Astrocyte of the spinal cord (primary cell): ENCODE measurements around the gene KIF26A.

Experiments
- DNase-seq: peaks from one replicate; pipeline ENCODE4 v3.0.0; 2011; ENCODE audit warnings: low read depth, low spot score
- H3K4me3 ChIP-seq: 2 replicates; pipeline ENCODE4 v1.5.1; 2011; ENCODE audit warnings: low read depth, mild to moderate bottlenecking, low read length, moderate library complexity
- in situ Hi-C: cut with HindIII; loops from 2 replicates; pipeline ENCODE4 v1.10.0; 2017; ENCODE audit warnings: low sequenced_read_pairs
- TF ChIP-seq, protein P1 (sequence below): IDR thresholded peaks from 2 replicates; pipeline ENCODE4 v1.5.1; 2012; ENCODE audit warnings: low read depth, mild to moderate bottlenecking, low read length, inconsistent platforms

Gene KIF26A

DNA sequence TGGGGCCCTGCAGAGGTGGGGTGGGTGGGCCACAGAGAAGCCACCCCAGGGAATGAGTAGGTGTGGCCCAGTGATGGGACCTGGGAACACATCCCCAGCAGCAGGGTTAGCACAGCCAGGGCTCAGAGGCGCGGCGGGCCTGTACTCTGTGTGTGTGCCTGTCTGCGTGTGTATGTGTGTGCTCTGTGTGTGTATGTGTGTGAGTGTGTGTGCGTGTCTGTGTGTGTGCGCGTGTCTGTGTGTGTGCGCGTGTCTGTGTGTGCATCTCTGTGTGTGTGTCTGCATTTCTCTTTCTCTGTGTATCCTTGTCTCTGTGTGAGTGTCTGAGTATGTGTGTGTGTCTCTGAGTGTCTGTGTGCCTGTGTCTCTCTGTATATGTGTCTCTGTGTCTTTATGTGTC, 26.1 kb downstream of the KIF26A start:
- in situ Hi-C loops = no loop called here
- no peak for DNase-seq
- no peak overlapping the region for H3K4me3 ChIP-seq
- TF ChIP-seq, protein P1, sequence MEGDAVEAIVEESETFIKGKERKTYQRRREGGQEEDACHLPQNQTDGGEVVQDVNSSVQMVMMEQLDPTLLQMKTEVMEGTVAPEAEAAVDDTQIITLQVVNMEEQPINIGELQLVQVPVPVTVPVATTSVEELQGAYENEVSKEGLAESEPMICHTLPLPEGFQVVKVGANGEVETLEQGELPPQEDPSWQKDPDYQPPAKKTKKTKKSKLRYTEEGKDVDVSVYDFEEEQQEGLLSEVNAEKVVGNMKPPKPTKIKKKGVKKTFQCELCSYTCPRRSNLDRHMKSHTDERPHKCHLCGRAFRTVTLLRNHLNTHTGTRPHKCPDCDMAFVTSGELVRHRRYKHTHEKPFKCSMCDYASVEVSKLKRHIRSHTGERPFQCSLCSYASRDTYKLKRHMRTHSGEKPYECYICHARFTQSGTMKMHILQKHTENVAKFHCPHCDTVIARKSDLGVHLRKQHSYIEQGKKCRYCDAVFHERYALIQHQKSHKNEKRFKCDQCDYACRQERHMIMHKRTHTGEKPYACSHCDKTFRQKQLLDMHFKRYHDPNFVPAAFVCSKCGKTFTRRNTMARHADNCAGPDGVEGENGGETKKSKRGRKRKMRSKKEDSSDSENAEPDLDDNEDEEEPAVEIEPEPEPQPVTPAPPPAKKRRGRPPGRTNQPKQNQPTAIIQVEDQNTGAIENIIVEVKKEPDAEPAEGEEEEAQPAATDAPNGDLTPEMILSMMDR = no peak

DNA sequence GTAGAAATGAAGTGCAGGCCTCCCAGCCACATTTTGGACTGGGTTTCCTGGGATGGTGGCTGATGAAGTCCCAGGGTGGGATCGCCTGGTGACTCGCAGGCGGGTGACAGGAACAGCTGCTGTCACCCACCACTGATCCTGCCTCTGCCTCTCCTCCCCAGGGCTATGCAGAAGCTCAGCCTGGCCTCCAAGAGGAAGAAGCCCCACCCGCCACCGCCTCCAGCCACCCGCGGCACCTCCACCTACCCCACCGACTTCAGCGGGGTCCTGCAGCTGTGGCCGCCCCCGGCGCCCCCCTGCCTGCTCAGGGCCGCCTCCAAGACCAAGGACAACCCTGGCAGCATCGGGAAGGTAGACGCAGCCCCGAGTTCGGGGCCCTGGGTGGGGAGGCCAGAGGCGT, 28.3 kb downstream of the KIF26A start:
- TF ChIP-seq, protein P1 = no peak
- in situ Hi-C loops = no loop called here

DNA sequence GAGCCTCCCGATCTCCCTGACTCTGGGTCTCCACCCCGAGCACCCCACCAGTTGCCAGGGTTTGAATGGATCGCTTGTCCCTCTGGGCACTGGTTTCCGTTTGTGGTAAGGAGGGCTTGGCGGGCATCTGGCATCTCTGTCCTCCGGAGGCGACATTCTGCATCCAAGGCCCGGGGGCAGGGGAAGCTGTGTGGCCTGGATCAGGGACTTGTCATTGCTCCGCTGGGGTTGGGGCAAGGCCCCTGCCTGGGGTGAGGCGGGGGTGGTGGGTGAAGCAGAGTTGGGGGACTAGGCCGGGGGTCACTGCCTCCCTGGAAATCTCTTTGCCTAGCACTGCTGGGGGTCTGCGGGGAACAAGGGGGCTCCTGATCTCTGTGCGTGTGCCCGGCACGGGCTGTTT, 30.2 kb downstream of the KIF26A start:
- in situ Hi-C loops = no loop called here
- DNase-seq = no peak
- TF ChIP-seq, protein P1 = no peak
- H3K4me3 ChIP-seq = no peak overlapping the region

More for the DNA sequence above, 28.3 kb downstream of the KIF26A start:
- DNase-seq = no peak
- no peak overlapping the region for H3K4me3 ChIP-seq

DNA sequence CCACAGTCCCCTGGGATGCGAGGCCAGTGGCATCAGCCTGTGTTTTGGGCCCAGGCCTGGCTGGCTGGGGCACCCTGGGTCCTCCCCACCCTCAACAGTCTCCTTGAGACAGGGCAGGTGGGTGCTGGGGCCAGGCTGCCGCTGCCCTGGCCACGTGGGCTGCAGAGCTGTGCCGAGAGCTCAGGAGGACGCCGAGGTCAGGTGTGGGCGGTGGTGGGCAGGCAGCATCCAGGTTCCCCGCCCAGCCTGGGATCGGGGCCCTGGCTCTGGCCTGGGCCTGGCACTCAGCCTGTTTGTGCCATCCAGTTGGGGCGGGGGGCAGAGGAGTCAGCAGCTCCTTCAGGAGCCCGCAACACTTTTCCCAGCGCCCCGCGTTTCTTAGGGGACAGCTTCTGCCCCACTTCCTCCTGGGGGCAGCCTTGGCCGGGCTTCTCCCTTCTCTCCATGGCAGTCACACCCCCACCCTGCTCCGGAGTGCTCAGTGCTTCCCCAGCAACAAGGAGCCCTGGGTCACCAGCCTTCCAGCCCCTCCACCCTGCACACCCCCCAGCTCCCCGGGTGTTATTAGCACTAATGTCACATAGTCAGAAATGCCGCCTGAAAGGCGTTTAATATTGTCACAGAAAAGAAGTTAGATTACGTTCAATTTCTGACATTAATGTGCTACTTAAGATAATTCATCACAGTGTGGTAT, 30.8 kb downstream of the KIF26A start:
- no peak for DNase-seq
- TF ChIP-seq, protein P1 = no peak
- H3K4me3 ChIP-seq = no peak overlapping the region
- in situ Hi-C loops = no loop called here

DNA sequence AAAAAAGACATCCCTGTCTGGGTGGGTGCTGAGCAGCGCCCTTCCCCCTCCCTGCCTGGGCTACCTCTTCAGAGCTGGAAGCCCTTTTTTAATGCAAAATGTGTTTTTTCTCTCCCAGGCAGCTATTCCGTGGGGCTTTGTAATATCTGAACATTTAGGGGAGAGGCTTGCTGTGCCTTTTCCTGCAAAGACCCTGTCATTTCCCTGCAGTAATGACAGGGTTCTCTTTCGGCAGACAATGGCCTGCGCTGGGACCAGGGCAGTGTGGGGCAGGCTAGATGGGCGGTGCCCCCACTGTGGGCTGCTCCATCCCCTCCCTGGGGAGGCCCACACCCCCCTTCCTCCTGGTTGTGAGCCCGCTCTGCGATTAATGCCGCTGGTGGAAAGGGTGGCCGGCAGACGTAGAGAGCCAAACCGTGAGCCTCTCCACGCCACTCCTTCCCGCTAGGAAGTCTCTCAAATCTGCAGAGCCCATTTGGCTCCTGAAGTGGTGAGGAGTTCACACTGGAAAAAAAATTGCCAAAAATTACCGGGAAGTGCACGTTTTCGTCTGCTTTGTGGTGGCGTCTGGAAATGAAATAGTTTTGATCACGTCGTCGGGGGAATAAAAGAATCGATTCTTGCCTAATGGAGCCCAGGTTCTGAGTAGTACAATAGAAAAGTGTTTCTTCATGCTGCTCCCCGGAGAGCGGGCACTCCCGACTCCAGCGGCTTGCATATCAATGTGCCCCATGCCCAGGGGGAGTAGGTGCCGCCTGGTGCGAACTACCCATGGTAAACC, 31.5 kb downstream of the KIF26A start:
- no peak for DNase-seq
- in situ Hi-C loops = no loop called here
- TF ChIP-seq, protein P1 = no peak
- H3K4me3 ChIP-seq = no peak overlapping the region

DNA sequence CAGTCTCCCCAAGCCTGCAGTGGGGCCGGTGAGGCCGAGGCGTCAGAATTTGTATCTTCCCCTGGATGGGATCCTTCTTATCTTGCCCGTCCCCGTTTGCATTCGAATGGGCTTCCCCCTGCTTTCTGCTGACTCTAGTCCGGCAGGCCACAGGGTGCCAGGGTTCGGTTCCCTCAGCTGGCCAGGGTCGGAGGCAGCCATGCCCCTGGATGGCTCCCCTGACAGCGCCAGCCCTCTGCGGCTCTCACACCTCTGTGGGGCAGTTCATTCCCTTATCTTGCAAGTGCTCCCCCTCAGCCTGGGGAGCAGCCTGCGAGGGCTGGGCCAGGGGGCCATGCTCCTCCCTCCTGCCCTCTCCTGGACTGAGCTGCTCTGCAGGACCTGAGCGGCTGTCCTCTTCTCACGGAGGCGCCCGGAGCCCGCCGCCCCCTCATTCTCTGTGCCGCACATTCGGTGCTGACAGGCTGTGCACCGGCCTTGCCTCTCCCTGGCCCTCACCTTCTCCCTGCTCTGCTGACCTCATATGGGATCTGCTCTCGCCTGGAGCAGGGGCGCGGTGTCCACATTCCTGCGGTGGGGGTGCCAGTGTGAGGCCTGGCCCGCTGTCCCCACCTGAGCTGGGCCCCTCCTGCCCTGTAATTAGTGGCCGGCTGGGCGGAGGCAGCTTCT, 32.8 kb downstream of the KIF26A start:
- H3K4me3 ChIP-seq = no peak overlapping the region
- no peak for DNase-seq
- TF ChIP-seq, protein P1 = no peak
- in situ Hi-C loops = no loop called here
